Measurements from ENCODE around the gene BRD9.

DNA sequence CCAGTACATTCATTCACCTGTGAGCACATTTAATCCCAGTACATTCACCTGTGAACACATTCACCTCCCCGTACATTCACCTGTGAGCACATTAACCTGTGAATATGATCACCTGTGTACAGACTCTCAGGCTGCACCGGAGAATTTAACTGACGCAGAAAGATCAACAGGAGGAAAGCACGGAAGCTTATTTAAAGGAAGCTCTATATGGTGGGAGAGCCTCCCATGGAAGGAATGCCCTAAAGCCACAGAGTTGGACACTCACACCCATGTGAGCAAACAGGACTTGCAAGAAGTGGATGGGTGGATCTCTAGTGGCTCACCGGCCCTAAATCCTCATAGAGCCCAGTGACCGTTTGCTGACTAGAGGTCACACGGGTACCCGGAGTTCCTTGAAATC is 38.3 kb upstream of the BRD9 start:
- TF ChIP-seq, protein P1, sequence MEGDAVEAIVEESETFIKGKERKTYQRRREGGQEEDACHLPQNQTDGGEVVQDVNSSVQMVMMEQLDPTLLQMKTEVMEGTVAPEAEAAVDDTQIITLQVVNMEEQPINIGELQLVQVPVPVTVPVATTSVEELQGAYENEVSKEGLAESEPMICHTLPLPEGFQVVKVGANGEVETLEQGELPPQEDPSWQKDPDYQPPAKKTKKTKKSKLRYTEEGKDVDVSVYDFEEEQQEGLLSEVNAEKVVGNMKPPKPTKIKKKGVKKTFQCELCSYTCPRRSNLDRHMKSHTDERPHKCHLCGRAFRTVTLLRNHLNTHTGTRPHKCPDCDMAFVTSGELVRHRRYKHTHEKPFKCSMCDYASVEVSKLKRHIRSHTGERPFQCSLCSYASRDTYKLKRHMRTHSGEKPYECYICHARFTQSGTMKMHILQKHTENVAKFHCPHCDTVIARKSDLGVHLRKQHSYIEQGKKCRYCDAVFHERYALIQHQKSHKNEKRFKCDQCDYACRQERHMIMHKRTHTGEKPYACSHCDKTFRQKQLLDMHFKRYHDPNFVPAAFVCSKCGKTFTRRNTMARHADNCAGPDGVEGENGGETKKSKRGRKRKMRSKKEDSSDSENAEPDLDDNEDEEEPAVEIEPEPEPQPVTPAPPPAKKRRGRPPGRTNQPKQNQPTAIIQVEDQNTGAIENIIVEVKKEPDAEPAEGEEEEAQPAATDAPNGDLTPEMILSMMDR (IDR thresholded peaks at IDR 0.05): no peak
- no peak for TF ChIP-seq POLR2A (IDR thresholded peaks at IDR 0.05)
